Measurements from ENCODE around the gene ACTR1B.
"Not testable (repeated sequence)": the region's sequence is repeated elsewhere in the genome, so short reads cannot be mapped to it uniquely, and the experiment has no call there.

The ACTR1B gene

GRCh38 chr2:97615746-97616145, 48.1 kb downstream of the ACTR1B start:
- not testable (repeated sequence) for DNase-seq (ENCODE audit: low spot score)

GRCh38 chr2:97611895-97612294, 51.9 kb downstream of the ACTR1B start:
- not testable (repeated sequence) for DNase-seq (ENCODE audit: low spot score)

GRCh38 chr2:97608745-97609144, 55.1 kb downstream of the ACTR1B start:
- not testable (repeated sequence) for DNase-seq (ENCODE audit: low spot score)
